HuH-7.5 (cell line): ENCODE data around the gene ARHGAP36.

Experiments used
- DNase-seq: peaks from one replicate; pipeline ENCODE4 v3.0.0; 2011; ENCODE audit warnings: low spot score

Gene ARHGAP36

GRCh38 chrX:131058136-131058868 is at the start of gene ARHGAP36:
TSS of gene ARHGAP36 (plus strand) at chrX:131058346. CDS start at chrX:131081666, 23,320 bp downstream.
- DNase-seq = no peak

- no peak for DNase-seq
Measured at GRCh38 chrX:131010186-131010585, 48.0 kb upstream of the ARHGAP36 start.

GRCh38 chrX:131025336-131025735 is 32.8 kb upstream of the ARHGAP36 start:
- no peak for DNase-seq

GRCh38 chrX:131032354-131033230 is 25.6 kb upstream of the ARHGAP36 start:
- DNase-seq = no peak

GRCh38 chrX:131034063-131034462 is 24.1 kb upstream of the ARHGAP36 start:
- DNase-seq = no peak

- no peak for DNase-seq
Measured at GRCh38 chrX:131040781-131041180, 17.4 kb upstream of the ARHGAP36 start.

- no peak for DNase-seq
Measured at GRCh38 chrX:131041667-131042066, 16.5 kb upstream of the ARHGAP36 start.

GRCh38 chrX:131045726-131046125 is 12.4 kb upstream of the ARHGAP36 start:
- no peak for DNase-seq

- no peak for DNase-seq
Measured at GRCh38 chrX:131046596-131046995, 11.6 kb upstream of the ARHGAP36 start.

- DNase-seq = no peak
Measured at GRCh38 chrX:131047180-131047579, 11.0 kb upstream of the ARHGAP36 start.

GRCh38 chrX:131053076-131053475 is 5.1 kb upstream of the ARHGAP36 start:
- DNase-seq = no peak

GRCh38 chrX:131054906-131055305 is 3.2 kb upstream of the ARHGAP36 start:
- no peak for DNase-seq

- no peak for DNase-seq
Measured at GRCh38 chrX:131057706-131058105, 440 bp upstream of the ARHGAP36 start.

GRCh38 chrX:131059246-131059645 is 1.1 kb downstream of the ARHGAP36 start:
- DNase-seq = no peak

- DNase-seq = no peak
Measured at GRCh38 chrX:131060147-131060546, 2.0 kb downstream of the ARHGAP36 start.

GRCh38 chrX:131061306-131061705 is 3.2 kb downstream of the ARHGAP36 start:
- DNase-seq = no peak

GRCh38 chrX:131063613-131064012 is 5.5 kb downstream of the ARHGAP36 start:
- no peak for DNase-seq

GRCh38 chrX:131066237-131066636 is 8.1 kb downstream of the ARHGAP36 start:
- DNase-seq = no peak

- no peak for DNase-seq
Measured at GRCh38 chrX:131067216-131067615, 9.1 kb downstream of the ARHGAP36 start.

- DNase-seq = no peak
Measured at GRCh38 chrX:131067846-131068745, 9.9 kb downstream of the ARHGAP36 start.

GRCh38 chrX:131068945-131069719 is 11.0 kb downstream of the ARHGAP36 start:
- peak; percentile 59 for DNase-seq
